HL-60/S4 treated with phorbol 12-myristate 13-acetate at 8.2 ng/mL for 4 days and 3 days (cell line): ENCODE data around the gene KLK5.
"Not testable (repeated sequence)": the region's sequence is repeated elsewhere in the genome, so short reads cannot be mapped to it uniquely, and the experiment has no call there.

Experiments
- in situ Hi-C: fragments of 300-500 bp; cut with MboI; formaldehyde crosslinking; loops from 2 replicates; pipeline ENCODE4 v1.15.0; 2022; ENCODE audit warnings: low sequenced_read_pairs

KLK5 gene

GRCh38 chr19:50952910-50953309 is at the start of gene KLK5:
Gene KLK5 (minus strand): TSS chr19:50953038. CDS start chr19:50952657, 381 bp downstream.
- in situ Hi-C loops, result no loop called here

DNA sequence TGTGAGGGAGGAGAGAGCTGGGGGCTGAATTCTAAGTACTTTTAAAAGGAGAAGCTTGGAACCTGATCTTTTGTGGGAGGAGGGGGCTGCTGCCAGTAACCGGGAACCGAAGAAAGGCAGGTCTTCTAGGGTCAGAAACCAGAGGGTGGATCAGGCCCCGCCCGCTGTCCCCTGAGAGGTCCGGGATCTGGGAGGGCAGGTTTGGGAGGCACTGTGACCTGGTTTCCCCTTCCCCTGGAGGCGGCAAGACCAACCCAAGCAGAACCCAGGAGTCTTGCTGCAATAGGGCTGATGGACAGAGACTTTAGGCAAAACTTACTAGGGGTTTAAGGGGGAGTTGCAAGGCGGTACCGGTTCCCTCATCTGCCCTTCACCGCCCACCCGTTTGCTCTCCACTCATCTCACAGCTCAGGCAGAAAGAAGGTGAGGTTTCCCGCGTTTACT is 49.3 kb upstream of the KLK5 start:
- in situ Hi-C loops, result no loop called here

DNA sequence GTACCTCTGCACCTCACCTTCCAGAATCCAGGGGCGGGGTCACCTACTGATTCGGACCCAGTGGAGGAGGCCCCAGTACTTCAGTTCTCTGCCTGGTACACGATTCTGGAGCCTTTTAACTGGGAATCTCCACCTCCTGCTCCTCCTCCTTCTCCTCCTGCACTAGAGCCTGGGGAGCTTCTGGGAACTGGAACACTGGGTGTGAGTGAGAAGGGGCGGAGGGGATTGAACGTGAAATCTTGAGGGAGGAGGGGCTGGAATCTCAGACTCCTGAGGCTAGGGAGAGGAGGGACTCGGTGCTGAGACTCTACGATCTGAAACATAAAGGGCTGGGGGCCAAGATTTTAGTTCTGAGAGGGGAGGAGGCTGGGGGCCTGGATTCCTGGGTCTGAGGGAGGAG is 48.7 kb upstream of the KLK5 start, which contains the start of gene KLK8:
TSS of gene KLK8 (minus strand) at position 90 of the 400 bp plus-strand sequence. CDS start 437 bp downstream, outside the sequence.
- in situ Hi-C loops, result no loop called here

GRCh38 chr19:51000981-51001380 is 48.1 kb upstream of the KLK5 start:
- in situ Hi-C loops, result no loop called here

DNA sequence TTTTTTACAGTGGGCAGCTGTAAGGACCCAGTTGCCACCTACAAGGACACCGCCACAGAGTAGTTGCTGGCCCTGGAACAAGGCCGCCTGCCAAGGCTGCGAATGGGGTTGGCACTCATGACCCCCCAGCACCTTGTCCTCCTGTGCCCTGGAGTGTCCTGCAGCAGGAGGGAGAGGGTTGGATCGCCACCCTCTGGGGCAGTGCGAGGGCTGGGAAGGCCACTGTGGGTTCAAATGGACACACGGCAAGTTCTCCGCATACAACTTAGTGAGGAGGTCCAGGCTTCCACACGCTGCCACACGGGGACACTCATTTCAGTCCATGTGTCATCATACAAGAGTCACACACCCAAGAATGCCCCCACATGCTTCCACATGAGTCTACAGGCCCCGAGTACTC is 47.6 kb upstream of the KLK5 start:
- in situ Hi-C loops, result no loop called here

DNA sequence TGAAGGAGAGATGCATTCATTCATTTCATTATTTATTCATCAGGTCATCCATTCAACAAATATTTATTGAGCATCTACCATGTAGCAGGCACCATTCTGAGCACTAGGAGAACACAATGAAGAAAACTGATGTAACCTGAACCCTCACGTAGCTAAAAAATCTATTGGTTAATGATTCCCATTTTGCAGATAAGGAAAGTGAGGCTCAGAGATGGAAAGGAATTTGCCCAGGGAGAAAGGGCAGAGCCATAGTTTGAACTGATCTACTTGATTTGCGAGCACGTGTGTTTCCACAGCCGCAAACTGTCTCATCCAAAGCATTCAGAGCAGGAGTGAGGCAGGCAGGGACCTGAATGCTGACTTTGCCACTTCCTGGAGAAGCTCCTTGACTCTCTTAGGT is 45.8 kb upstream of the KLK5 start:
- in situ Hi-C loops, result no loop called here

DNA sequence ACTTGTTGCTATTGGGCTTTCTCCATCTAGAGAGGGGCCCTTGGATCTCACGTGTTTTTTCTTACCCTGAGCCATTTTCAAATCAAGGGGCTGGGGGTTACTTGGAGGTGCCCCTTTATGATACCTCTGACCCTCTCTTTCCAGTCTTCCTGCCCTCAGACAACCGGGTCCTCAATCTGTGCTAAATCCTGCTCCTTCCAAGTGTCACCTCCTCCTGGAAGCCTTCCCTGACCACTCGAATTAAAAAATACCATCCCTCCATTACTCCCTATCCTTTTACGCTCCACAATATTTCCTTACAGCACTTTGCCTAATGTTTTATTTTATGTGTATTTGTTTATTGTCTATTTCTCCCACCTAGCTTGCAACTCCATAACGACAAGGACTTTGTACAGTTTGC is 45.2 kb upstream of the KLK5 start:
- in situ Hi-C loops, result no loop called here

DNA sequence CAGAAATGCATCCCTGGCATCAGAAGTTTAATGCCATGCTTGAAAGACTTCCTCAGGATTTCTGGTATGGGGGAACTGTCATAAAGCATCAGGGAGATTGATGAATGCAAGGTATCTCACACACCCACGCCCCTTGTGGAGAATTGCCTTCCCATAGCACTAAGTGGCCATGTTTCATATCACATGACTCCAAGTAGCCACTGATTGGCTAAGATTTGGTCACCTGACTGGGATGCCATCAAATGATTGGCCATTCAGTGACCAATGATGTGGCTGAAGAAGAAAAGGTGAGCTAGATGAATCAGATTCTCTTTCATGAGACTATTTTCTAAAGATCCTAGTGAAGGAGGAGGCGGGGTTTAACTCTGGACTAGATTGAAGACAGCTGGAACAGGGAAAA is 41.3 kb upstream of the KLK5 start:
- in situ Hi-C loops, result no loop called here

GRCh38 chr19:50992666-50993035 is 39.8 kb upstream of the KLK5 start:
- in situ Hi-C loops, result no loop called here

- in situ Hi-C loops, result not testable (repeated sequence)
Observed at GRCh38 chr19:50984416-50984815, 31.6 kb upstream of the KLK5 start.

GRCh38 chr19:50983625-50984292 is 30.9 kb upstream of the KLK5 start, which contains the start of gene KLK7:
Gene KLK7 (minus strand): TSS chr19:50983917. CDS start chr19:50982399, 1,518 bp downstream.
- in situ Hi-C loops, result no loop called here

DNA sequence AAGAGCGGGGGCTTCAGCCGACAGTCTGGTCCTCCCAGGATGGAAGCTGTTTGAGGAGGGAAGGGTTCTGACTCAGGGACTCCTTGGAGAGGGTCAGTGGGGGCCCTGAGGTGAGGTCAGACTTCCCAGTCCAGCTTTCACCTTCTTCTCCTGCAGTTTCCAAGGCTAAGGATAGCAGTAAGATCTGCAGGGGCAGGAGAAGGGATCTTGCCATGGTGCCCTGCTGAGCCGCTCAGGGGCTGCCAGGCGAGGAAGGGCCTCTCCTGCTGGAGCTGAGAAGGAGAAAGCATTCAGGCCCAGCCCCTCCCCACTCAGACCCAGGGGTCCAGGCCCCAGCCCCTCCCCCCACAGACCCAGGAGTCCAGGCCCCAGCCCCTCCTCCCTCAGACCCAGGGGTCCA is 29.3 kb upstream of the KLK5 start:
- in situ Hi-C loops, result no loop called here

- in situ Hi-C loops, result no loop called here
Observed at GRCh38 chr19:50981587-50982146, 28.8 kb upstream of the KLK5 start.

DNA sequence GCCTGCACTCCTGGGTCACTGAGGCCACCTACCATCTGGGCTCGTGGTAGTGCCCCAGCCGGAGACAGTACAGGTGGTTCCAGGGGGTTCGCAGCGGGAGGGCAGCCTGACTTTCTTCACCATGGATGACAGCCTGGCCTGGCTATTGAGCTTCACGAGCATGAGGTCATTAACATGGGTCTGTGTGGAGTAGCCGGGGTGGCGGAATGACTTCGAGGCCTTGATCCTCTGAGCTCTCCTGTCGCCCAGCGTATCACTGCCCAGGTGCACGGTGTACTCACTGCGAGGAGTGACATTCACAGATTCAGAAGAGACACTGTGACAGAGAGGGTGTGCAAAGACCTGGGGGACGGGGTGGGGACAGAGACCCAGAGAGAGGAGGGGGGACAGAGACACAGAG is 27.4 kb upstream of the KLK5 start:
- in situ Hi-C loops, result no loop called here

DNA sequence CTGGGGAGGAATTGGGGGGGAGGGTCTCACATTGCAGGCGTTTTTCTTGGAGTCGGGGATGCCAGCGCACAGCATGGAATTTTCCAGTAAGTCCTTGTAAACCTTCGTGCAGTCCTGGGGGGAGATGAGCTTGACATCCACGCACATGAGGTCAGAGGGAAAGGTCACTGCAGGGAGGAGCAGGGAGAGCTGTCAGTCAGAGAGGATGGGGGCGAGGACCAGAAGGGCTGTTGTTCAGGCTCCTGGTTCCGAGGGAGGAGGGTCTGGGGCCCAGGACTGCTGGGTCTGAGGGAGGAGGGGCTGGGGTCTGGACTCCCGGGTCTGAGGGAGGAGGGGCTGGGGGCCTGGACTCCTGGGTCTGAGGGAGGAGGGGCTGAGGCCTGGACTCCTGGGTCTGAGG is 26.9 kb upstream of the KLK5 start:
- in situ Hi-C loops, result no loop called here

GRCh38 chr19:50978772-50979390 is 26.0 kb upstream of the KLK5 start:
- in situ Hi-C loops, result no loop called here

GRCh38 chr19:50977626-50978025 is 24.8 kb upstream of the KLK5 start:
- in situ Hi-C loops, result no loop called here

DNA sequence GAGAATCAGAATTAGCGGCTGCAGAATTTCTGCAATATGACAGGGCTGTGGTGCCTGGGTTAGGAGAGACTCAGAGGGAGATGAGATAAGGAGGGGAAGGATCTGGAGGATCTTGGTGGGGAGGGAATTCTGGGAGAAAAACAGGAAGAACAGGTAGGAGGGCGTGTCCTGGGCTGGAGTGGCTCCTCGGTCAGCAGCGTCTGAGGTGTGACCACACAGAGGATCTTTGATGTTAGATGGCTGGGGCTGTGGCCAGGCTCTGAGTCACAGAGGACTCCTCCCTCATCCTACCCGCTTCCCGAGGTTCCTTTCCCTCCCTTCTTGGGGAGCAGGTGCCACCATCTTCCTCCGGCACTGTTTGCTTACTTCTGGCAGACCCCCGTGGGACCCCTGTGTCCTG is 22.9 kb upstream of the KLK5 start:
- in situ Hi-C loops, result no loop called here

- in situ Hi-C loops, result no loop called here
Observed at GRCh38 chr19:50974702-50975556, 22.1 kb upstream of the KLK5 start.

DNA sequence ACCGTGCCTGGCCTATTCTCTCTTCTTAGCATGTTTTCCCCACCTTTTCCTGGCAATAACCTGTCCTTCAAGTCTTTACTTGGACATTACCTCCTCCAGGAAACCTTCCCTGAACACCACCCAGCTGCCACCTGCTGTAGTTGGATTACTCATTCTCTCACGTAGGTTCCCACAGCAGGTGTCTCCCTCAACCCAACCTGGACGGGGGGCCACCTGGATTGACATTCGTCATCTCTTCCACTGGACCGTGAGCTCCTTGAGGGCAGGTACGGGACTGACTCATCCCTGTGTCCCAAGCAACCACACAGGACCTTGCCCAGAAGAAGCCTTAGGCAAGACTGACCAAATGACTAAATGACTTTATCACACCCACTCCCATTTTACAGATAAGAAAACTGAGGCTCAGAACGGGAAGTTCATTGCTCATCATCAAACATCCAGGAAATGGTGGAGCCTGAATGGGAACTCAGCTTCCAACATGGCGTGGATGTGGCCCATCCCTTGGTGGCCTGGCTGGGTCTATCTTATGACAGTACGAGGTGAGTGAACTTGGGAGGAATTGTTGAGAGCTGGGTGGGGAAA is 20.0 kb upstream of the KLK5 start:
- in situ Hi-C loops, result no loop called here

GRCh38 chr19:50969810-50970209 is 17.0 kb upstream of the KLK5 start:
- in situ Hi-C loops, result not testable (repeated sequence)
